Heart right ventricle (tissue), 16 donors: ENCODE data around the gene FAM83F. TPM values are rescaled to one million over a fixed set of nuclear protein-coding genes. Genes with fewer than 3 reads are reported as not detected.

Source experiments
- ATAC-seq, 8 donors: fragments of 200-7000 bp; cut with Tn5 transposase; one replicate each; pipeline ENCODE4 v1.9.1; 2020; ENCODE audit warnings: mild to moderate bottlenecking in 8 of 8, moderate library complexity in 8 of 8, moderate number of reproducible peaks in 1 of 8
- DNase-seq, 2 donors: peaks; one replicate each; pipeline ENCODE4 v3.0.0-alpha.2; 2020
- H3K27ac ChIP-seq, 10 donors: fragments of 200-600 bp; sonication (generic) in 2 of 10; one replicate each; pipeline versions ENCODE4 v1.5.0 to v1.8.0; 2020 to 2022; ENCODE audit warnings: mild to moderate bottlenecking in 3 of 10
- H3K27me3 ChIP-seq, 7 donors: fragments of 200-600 bp; one replicate each; pipeline ENCODE4 v1.8.0; 2021 to 2022; ENCODE audit warnings: mild to moderate bottlenecking in 2 of 7
- H3K36me3 ChIP-seq, 9 donors: fragments of 200-600 bp; sonication (generic) in 1 of 9; one replicate each; pipeline versions ENCODE4 v1.5.0 to v1.8.0; 2020 to 2022; ENCODE audit warnings: mild to moderate bottlenecking in 2 of 9
- H3K4me1 ChIP-seq, 9 donors: fragments of 200-600 bp; sonication (generic) in 1 of 9; one replicate each; pipeline versions ENCODE4 v1.5.0 to v1.8.0; 2020 to 2022; ENCODE audit warnings: mild to moderate bottlenecking in 4 of 9
- H3K4me3 ChIP-seq, 10 donors: fragments of 200-600 bp; sonication (generic) in 2 of 10; one replicate each; pipeline versions ENCODE4 v1.5.0 to v1.8.0; 2020 to 2022; ENCODE audit warnings: mild to moderate bottlenecking in 7 of 10, moderate library complexity in 2 of 10
- H3K9me3 ChIP-seq, 11 donors: fragments of 200-600 bp in 10 of 11; sonication (generic) in 2 of 11; one replicate each; pipeline versions ENCODE4 v1.5.0 to v1.8.0; 2013 to 2022; ENCODE audit warnings: mild to moderate bottlenecking in 2 of 11, control low read depth in 1 of 11, moderate library complexity in 1 of 11
- WGBS, 2 donors: extraction: QIAGEN DNeasy Blood & Tissue Kit; methylation state at CpG; one replicate each; pipeline ENCODE4 v1.1.7; 2013; ENCODE audit warnings: inconsistent platforms in 1 of 2; 5-methylcytosine and 5-hydroxymethylcytosine counted together
- intact Hi-C, 10 donors: fragments of 100-400 bp; cut with DNase I; formaldehyde crosslinking; loops; one replicate each; pipeline versions ENCODE4 v1.11.1 to v1.14.2; 2022
- polyA plus RNA-seq, 2 donors: library from polyadenylated mRNA; stranded (reverse); fragments of 200-250 nt; gene quantifications; one replicate each; pipeline ENCODE4 v1.2.3, GENCODE V29; 2013
- total RNA-seq, 10 donors: library from RNA; stranded (reverse); fragmentation: NEBNext Ultra II Directional in 3 of 10; extraction: Animal tissue kit (Norgen Biotek cat#: 25700) in 3 of 10; gene quantifications; one replicate each; pipeline versions ENCODE4 v1.2.1 to v1.2.4, GENCODE V29; 2021 to 2023
- TF ChIP-seq, protein P1 (sequence below), 9 donors: fragments of 200-600 bp; sonication (generic) in 2 of 9; IDR thresholded peaks; one replicate each; pipeline versions ENCODE4 v1.5.0 to v1.8.0; 2021 to 2022; ENCODE audit warnings: antibody characterized with exemption in 9 of 9, mild to moderate bottlenecking in 5 of 9, moderate library complexity in 1 of 9
- donor health status: Arrhythmogenic right ventricular cardiomyopathy.
- donor health status: ischemic (EF 13 %, LVEDD 7.1; RV severe dilation, severe dysfunction).
- donor health status: healthy with polysubstance abuse.
- donor health status: DM: no; HTN: yes; CAD: no.
- donor health status: DM: no; HTN: no; CAD: no.
- donor health status: ischemic (EF 25% LVEDD 6.9; RV normal size, moderate dysfunction).
- donor health status: ischemic (EF 25% LVEDD 5.7; RV mildly dilated, moderate dysfunction).
- donor health status: healthy.
- donor health status: DM: yes; HTN: yes; CAD: no.
- donor health status: Ischemic cardiomyopathy.
- donor health status: ischemic (EF 35%, LVEDD 5.7; RV mildly dilated, moderate dysfunction).
- donor health status: nonischemic (EF 11% LVEDD 7.7; RV severe dilation, severe dysfunction).
- donor health status: DM: yes; HTN: yes; CAD: no.
- donor health status: PGD.
- donor health status: ischemic (EF 29% LVEDD 5.4; RV normal size, mild dysfunction).
- donor health status: nonischemic (EF 23%, LVEDD 6.1; RV moderate dilation, normal function).

The FAM83F gene
- total and polyA plus RNA-seq, 12 donors, result 1.1 to 9.7 (median 2.3) TPM

DNA sequence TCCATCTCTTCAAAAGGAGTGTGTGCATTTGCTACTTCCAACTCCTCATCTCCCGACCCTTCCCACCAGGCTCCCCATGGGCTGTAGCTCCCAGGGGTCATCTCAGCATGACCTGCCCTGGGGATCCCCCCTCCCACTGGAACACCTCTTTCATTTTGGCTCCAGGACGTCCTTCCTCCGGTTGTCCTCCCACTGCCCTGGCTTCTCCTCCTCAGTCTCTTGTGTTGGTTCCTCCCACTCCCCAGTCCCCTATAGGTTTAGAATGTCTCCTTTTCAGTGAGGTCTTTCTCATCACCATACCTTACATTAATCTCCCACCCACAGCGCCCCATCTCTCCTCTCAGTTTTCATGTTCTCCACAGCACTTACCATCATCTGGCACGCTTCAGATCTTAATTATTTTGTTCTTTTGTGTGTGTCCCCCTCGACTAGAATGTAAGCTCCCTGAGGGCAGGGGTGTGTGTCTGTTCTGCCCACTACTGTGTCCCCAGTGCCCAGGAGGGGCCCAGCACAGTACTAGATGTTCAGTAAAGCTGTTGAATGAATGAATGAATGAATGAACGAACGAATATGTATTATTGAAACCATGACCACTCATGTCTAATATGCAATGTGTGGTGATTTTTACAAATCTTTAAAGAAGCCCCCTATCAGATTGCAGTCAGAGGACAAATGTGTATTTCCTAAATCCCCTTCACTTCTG lies 36.6 kb upstream of the FAM83F start:
- Histone ChIP-seq H3K36me3 (no peaks in the 10 kb centered on the region), H3K4me3 (no peak overlapping the region), H3K4me1 (peaks cover 0 to 55% (median 10%) of the 10 kb centered on the region in 9 donors), H3K27me3 (peaks cover 0 to 21% (median 0%) of the 10 kb centered on the region in 7 donors), H3K9me3 (no peaks in the 10 kb centered on the region), H3K27ac (no peak overlapping the region)
- WGBS, 2 donors, result 70 to 82% methylated on average over 8 of the region's 8 CpGs
- ATAC-seq (no peak), DNase-seq (no peak)
- intact Hi-C loops, result no loop called here
- TF ChIP-seq, protein P1, sequence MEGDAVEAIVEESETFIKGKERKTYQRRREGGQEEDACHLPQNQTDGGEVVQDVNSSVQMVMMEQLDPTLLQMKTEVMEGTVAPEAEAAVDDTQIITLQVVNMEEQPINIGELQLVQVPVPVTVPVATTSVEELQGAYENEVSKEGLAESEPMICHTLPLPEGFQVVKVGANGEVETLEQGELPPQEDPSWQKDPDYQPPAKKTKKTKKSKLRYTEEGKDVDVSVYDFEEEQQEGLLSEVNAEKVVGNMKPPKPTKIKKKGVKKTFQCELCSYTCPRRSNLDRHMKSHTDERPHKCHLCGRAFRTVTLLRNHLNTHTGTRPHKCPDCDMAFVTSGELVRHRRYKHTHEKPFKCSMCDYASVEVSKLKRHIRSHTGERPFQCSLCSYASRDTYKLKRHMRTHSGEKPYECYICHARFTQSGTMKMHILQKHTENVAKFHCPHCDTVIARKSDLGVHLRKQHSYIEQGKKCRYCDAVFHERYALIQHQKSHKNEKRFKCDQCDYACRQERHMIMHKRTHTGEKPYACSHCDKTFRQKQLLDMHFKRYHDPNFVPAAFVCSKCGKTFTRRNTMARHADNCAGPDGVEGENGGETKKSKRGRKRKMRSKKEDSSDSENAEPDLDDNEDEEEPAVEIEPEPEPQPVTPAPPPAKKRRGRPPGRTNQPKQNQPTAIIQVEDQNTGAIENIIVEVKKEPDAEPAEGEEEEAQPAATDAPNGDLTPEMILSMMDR (IDR thresholded peaks at IDR 0.05), result no peak

DNA sequence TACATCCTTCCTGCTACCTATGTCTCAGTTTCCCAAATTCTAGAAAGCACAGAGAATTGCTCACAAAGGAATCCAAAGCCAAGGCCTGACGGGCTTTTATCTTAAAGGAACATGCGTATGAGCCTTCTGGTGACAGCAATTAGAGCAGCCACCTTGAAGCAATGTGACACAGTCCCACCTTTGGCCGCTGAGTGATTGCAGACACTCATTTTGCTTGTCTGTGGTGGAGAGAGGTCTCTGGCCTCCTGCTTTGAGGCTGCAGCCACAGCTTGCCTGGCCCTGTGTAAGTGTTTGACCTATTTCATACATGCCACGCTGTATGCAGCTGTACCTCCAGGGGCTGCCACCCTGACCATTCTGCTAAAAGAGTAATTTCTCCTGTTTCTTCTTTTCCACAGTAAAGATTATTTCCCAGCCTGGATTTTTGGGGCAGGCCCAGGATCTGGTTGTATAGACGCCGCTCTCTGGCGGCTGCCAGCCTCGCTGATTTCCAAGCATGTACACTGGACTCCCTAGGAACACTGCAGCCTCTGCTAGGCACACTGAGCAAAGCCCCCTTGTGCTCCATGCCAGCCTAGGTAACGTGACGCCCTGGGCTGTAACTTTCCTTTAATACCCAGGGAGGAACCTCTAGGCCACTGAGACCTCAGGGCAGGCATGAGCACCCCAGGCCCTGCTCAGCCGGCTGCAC lies 35.7 kb upstream of the FAM83F start:
- ATAC-seq (no peak), DNase-seq (no peak)
- WGBS, 2 donors, result 71 to 72% methylated on average over 11 of the region's 11 CpGs
- Histone ChIP-seq H3K27me3 (peaks cover 0 to 21% (median 0%) of the 10 kb centered on the region in 7 donors), H3K27ac (no peak overlapping the region), H3K36me3 (no peaks in the 10 kb centered on the region), H3K4me1 (peaks cover 0 to 55% (median 10%) of the 10 kb centered on the region in 9 donors), H3K4me3 (no peak overlapping the region), H3K9me3 (no peaks in the 10 kb centered on the region)
- intact Hi-C loops, result no loop called here
- TF ChIP-seq, protein P1 (IDR thresholded peaks at IDR 0.05), result no peak

DNA sequence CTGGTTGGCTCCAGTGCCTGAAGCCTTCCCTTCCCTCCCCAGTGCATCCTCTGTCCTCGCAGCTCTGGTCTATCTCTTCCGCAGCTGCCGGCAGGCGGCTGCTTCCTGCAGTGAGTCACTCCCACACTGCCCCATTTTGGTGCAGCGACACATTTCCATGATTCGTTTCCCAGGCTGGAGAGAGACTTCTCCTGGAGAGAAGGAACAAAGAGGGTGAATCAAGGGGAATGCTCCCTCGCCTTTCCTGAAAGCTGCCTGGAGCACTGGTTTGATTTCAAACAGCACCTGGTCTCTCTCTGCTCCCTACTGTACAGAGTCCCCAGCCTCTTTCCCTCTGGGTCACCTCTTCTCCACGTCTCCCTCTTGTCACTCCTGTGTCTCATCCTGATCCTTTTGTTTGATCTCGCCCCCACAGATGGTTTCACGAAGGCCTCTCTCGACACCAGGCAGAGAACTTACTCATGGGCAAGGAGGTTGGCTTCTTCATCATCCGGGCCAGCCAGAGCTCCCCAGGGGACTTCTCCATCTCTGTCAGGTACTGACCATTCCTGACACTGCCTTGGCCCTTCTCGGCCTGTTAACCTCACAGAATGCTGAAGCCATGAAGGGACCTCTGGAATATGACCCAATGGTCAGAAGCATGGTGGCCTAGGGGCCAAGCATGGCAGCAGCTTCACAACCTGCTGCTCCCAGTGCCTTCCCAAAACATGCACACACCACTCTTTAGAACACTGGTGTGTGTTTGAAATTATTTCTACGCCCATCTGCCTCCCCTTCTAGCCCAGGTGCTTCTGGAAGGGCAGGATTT lies 34.9 kb upstream of the FAM83F start, which contains the start of gene TMA7B:
TMA7B (plus strand) TSS at position 758 of the 808 bp plus-strand sequence. CDS start 3,978 bp downstream, outside the sequence.
- Histone ChIP-seq H3K4me1 (peaks cover 0 to 55% (median 6%) of the 10 kb centered on the region in 9 donors), H3K27ac (peak within 1 kb of the TSS in 1 of 10 donors; percentile 75), H3K27me3 (peaks cover 0 to 22% (median 0%) of the 10 kb centered on the region in 7 donors), H3K9me3 (no peaks in the 10 kb centered on the region), H3K4me3 (no peak within 1 kb of the TSS), H3K36me3 (no peaks in the 10 kb centered on the region)
- DNase-seq (no peak), ATAC-seq (peak in 4 of 8 donors; percentile 58 to 69 (median 61))
- TF ChIP-seq, protein P1 (IDR thresholded peaks at IDR 0.05), result peak in 6 of 9 donors; percentile 17 to 32 (median 30)
- intact Hi-C loops, result no loop called here
- 49 to 64% methylated on average over 14 of the region's 14 CpGs for WGBS, 2 donors
